Measurements from ENCODE around the gene TKT. TPM values are rescaled to one million over a fixed set of nuclear protein-coding genes. Genes with fewer than 3 reads are reported as not detected.

TKT gene
- total and polyA plus RNA-seq, 2 of the 4 experiments (the other 2 are of a cell fraction), result 280 to 349 TPM

GRCh38 chr3:53222183-53222901 lies 33.5 kb downstream of the TKT start (continued):
- TF ChIP-seq, protein P1, sequence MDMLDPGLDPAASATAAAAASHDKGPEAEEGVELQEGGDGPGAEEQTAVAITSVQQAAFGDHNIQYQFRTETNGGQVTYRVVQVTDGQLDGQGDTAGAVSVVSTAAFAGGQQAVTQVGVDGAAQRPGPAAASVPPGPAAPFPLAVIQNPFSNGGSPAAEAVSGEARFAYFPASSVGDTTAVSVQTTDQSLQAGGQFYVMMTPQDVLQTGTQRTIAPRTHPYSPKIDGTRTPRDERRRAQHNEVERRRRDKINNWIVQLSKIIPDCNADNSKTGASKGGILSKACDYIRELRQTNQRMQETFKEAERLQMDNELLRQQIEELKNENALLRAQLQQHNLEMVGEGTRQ (IDR thresholded peaks at IDR 0.05; ENCODE audit: low read depth, low read length), result no peak

DNA sequence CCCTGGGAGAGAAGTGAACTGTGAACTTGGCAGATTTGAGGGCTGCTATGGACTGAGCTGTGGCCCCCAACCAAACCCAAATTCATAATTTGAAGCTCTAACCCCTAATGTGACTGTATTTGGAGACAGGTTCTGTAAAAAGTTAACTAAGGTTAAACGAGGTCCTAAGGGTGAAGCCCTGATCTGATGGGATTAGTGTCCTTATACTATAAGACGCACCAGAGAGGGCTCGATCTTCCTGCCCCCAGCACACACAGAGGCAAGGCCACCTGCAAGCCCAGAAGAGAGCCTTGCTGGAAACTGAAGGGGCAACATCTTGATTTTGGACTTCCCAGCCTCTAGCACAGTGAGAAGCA lies 34.0 kb downstream of the TKT start:
- ChIA-PET CTCF (no interaction called here), POLR2A (ENCODE audit: unreplicated experiment) (no interaction called here)
- WGBS, 2 experiments (ENCODE audit: extremely low coverage in 2 of 2, insufficient read length in 1 of 2), result no CpG with 5 or more reads among the region's 3 CpGs
- H3K79me1 ChIP-seq (ENCODE audit: low read depth in 1 of 2, low read length in 2 of 2), result peaks cover 0 to 1% of the 10 kb centered on the region in 2 experiments; a peak in 1 of 4 replicates
- H4K5ac ChIP-seq (ENCODE audit: low read depth, low read length), result no peak overlapping the region
- H3K27ac ChIP-seq (ENCODE audit: insufficient read depth, low read length), result no peak overlapping the region
- H3K14ac ChIP-seq (replicated peaks; ENCODE audit: low read depth, low read length), result no peak overlapping the region
- 0 out of 2 replicates have a peak, but pooled peaks cover 4% of the 10 kb centered on the region for H3K9me1 ChIP-seq (ENCODE audit: insufficient read depth, low read length)
- dilution Hi-C loops (cut with HindIII; ENCODE audit: low sequenced_read_pairs, unreplicated experiment), result no loop called here
- H3K4me1 ChIP-seq (ENCODE audit: control insufficient read depth, insufficient read depth, low read length), result no peaks in the 10 kb centered on the region
- no TSS peak for BruUV-seq (replicated peaks)
- intact Hi-C loops (cut with micrococcal nuclease), result loop anchor here (5.0 kb wide), 1 partner anchor 75 kb away; no protein-coding TSS in a partner anchor
- no peak overlapping the region for H4K8ac ChIP-seq (ENCODE audit: low read depth in 2 of 2, low read length in 2 of 2)
- H3K18ac ChIP-seq (ENCODE audit: low read depth, low read length), result no peak overlapping the region
- no peak overlapping the region for H2BK5ac ChIP-seq (ENCODE audit: low read depth, low read length, poor library complexity, severe bottlenecking)
- H2BK20ac ChIP-seq (ENCODE audit: low read depth, low read length), result no peak overlapping the region
- no peak overlapping the region for H3K4me3 ChIP-seq (ENCODE audit: insufficient read depth, low read depth, low read length)
- no peak overlapping the region for H2AK5ac ChIP-seq (ENCODE audit: low read depth, low read length)
- TF ChIP-seq SMC3 (IDR thresholded peaks at IDR 0.05; ENCODE audit: low read depth, low read length) (no peak), CHD1 (IDR thresholded peaks at IDR 0.05; ENCODE audit: low read depth, low read length) (no peak), MAZ (IDR thresholded peaks at IDR 0.05; ENCODE audit: borderline replicate concordance, low read depth, low read length) (no peak)
- TF ChIP-seq, protein P2, sequence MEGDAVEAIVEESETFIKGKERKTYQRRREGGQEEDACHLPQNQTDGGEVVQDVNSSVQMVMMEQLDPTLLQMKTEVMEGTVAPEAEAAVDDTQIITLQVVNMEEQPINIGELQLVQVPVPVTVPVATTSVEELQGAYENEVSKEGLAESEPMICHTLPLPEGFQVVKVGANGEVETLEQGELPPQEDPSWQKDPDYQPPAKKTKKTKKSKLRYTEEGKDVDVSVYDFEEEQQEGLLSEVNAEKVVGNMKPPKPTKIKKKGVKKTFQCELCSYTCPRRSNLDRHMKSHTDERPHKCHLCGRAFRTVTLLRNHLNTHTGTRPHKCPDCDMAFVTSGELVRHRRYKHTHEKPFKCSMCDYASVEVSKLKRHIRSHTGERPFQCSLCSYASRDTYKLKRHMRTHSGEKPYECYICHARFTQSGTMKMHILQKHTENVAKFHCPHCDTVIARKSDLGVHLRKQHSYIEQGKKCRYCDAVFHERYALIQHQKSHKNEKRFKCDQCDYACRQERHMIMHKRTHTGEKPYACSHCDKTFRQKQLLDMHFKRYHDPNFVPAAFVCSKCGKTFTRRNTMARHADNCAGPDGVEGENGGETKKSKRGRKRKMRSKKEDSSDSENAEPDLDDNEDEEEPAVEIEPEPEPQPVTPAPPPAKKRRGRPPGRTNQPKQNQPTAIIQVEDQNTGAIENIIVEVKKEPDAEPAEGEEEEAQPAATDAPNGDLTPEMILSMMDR (conservative IDR thresholded peaks at IDR 0.05; ENCODE audit: low read depth, low read length), result no peak
- no peak overlapping the region for H3K23ac ChIP-seq (ENCODE audit: low read depth, low read length)
- no peak overlapping the region for H3K9ac ChIP-seq (ENCODE audit: low read depth, low read length)
- no peak for ATAC-seq (ENCODE audit: low read depth)
- H3K56ac ChIP-seq (ENCODE audit: extremely low read depth, insufficient read depth, low read length), result no peak overlapping the region
- no peak overlapping the region for H3K4ac ChIP-seq (ENCODE audit: low read depth, low read length)
- no peaks in the 10 kb centered on the region for H3K9me3 ChIP-seq (ENCODE audit: control insufficient read depth, insufficient read depth, low read length)
- H2AK9ac ChIP-seq (replicated peaks; ENCODE audit: low read depth, low read length, poor library complexity), result no peak overlapping the region
- H2BK15ac ChIP-seq (ENCODE audit: low read depth, low read length), result no peak overlapping the region
- H3K27me3 ChIP-seq (ENCODE audit: control insufficient read depth, insufficient read depth, low read length), result no peaks in the 10 kb centered on the region
- no peak for DNase-seq
- H3K4me2 ChIP-seq (ENCODE audit: low read depth, low read length), result no peak overlapping the region
- no peak overlapping the region for H2BK120ac ChIP-seq (ENCODE audit: low read depth, low read length)
- H2AFZ ChIP-seq (replicated peaks; ENCODE audit: low read length, poor library complexity), result no peak overlapping the region
- peaks cover 3% of the 10 kb centered on the region; the same call in 1 of the 2 replicates for H4K20me1 ChIP-seq (ENCODE audit: insufficient read depth, low read length)
- H4K91ac ChIP-seq (ENCODE audit: insufficient read depth, low read depth, low read length), result no peak overlapping the region
- in situ Hi-C loops (cut with MboI; ENCODE audit: low sequenced_read_pairs), result loop anchor here (25.0 kb wide), 1 partner anchor 490 kb away; no protein-coding TSS in a partner anchor
- H3K36me3 ChIP-seq (ENCODE audit: control insufficient read depth, insufficient read depth, low read length), result peaks cover 44% of the 10 kb centered on the region

All from IMR-90 (cell line).